CD14-positive monocyte (primary cell): ENCODE measurements around the gene RTN4RL1. TPM values are rescaled to one million over a fixed set of nuclear protein-coding genes. Genes with fewer than 3 reads are reported as not detected.
A peak's percentile ranks its signal among the peaks of the same experiment; 100 is the strongest.

ENCODE experiments used
- DNase-seq, 3 donors: peaks; one replicate each; pipeline ENCODE4 v3.0.0-alpha.2; 2011 to 2022
- H2AFZ ChIP-seq: 2 replicates; pipeline ENCODE4 v1.6.0; 2012; ENCODE audit warnings: mild to moderate bottlenecking, low read depth, low read length, inconsistent platforms; ENCODE audit not compliant: insufficient read depth, poor library complexity, severe bottlenecking
- H3K27ac ChIP-seq, 2 donors: 1 replicate in 1 of 2; 2 replicates in 1 of 2; pipeline ENCODE4 v1.5.1; 2012 to 2013; ENCODE audit warnings: low read length in 2 of 2, control low read depth in 1 of 2, inconsistent platforms in 1 of 2, low read depth in 1 of 2, mild to moderate bottlenecking in 1 of 2
- H3K27me3 ChIP-seq, 2 donors: one replicate each; pipeline versions ENCODE4 v1.6.0 to v1.6.1; 2011 to 2013; ENCODE audit warnings: low read length in 2 of 2; ENCODE audit not compliant: control insufficient read depth in 2 of 2, insufficient read depth in 2 of 2
- H3K36me3 ChIP-seq, 2 donors: replicated peaks in 1 of 2; 1 replicate in 1 of 2; 2 replicates in 1 of 2; pipeline versions ENCODE4 v1.5.1 to v1.6.1; 2012 to 2013; ENCODE audit warnings: low read length in 2 of 2, control low read depth in 1 of 2, inconsistent platforms in 1 of 2, mild to moderate bottlenecking in 1 of 2; ENCODE audit not compliant: insufficient read depth in 2 of 2, control insufficient read depth in 1 of 2
- H3K4me1 ChIP-seq, 2 donors: 1 replicate in 1 of 2; 2 replicates in 1 of 2; pipeline versions ENCODE4 v1.5.1 to v1.6.1; 2012 to 2013; ENCODE audit warnings: low read length in 2 of 2, control low read depth in 1 of 2, inconsistent platforms in 1 of 2, mild to moderate bottlenecking in 1 of 2, moderate library complexity in 1 of 2; ENCODE audit not compliant: insufficient read depth in 2 of 2, control insufficient read depth in 1 of 2
- H3K4me2 ChIP-seq: replicated peaks from 2 replicates; pipeline ENCODE3; 2012; ENCODE audit warnings: low read length, moderate library complexity, mild to moderate bottlenecking; ENCODE audit not compliant: poor library complexity, severe bottlenecking; ENCODE audit errors: extremely low read depth
- H3K4me3 ChIP-seq, 3 experiments: fragments of 200-600 bp in 1 of 3; sonication (generic) in 1 of 3; replicated peaks in 1 of 3; 1 replicate in 2 of 3; 2 replicates in 1 of 3; pipeline ENCODE4 v1.5.1; 2011 to 2013; ENCODE audit warnings: low read length in 3 of 3, mild to moderate bottlenecking in 3 of 3, control low read depth in 2 of 3, low read depth in 2 of 3, inconsistent platforms in 1 of 3, moderate library complexity in 1 of 3
- H3K79me2 ChIP-seq: 2 replicates; pipeline ENCODE4 v1.6.0; 2012; ENCODE audit warnings: mild to moderate bottlenecking, control low read depth, inconsistent platforms, low read length, moderate library complexity; ENCODE audit not compliant: insufficient read depth
- H3K9ac ChIP-seq: 2 replicates; pipeline ENCODE4 v1.6.0; 2017; ENCODE audit warnings: low read length, mild to moderate bottlenecking; ENCODE audit not compliant: insufficient read depth, poor library complexity, severe bottlenecking
- H3K9me3 ChIP-seq, 2 donors: replicated peaks in 1 of 2; 1 replicate in 1 of 2; 2 replicates in 1 of 2; pipeline versions ENCODE4 v1.5.1 to v1.6.1; 2012 to 2013; ENCODE audit warnings: low read length in 2 of 2, control low read depth in 1 of 2; ENCODE audit not compliant: control insufficient read depth in 1 of 2, insufficient read depth in 1 of 2
- H4K20me1 ChIP-seq: 2 replicates; pipeline ENCODE4 v1.6.0; 2012; ENCODE audit warnings: mild to moderate bottlenecking, low read length, control low read depth, moderate library complexity; ENCODE audit not compliant: insufficient read depth
- H3K27ac Mint-ChIP-seq, 7 donors: one replicate each; pipeline ENCODE4 v1.8.0; 2020; ENCODE audit warnings: mild to moderate bottlenecking in 7 of 7, mixed read lengths in 7 of 7, moderate library complexity in 6 of 7, inconsistent platforms in 2 of 7
- H3K27me3 Mint-ChIP-seq, 3 donors: one replicate each; pipeline ENCODE4 v1.8.0; 2021 to 2022; ENCODE audit warnings: low read depth in 3 of 3, mild to moderate bottlenecking in 3 of 3, mixed read lengths in 3 of 3, moderate library complexity in 3 of 3, inconsistent platforms in 1 of 3
- H3K36me3 Mint-ChIP-seq, 2 donors: one replicate each; pipeline ENCODE4 v1.8.0; 2020; ENCODE audit warnings: mixed read lengths in 2 of 2, inconsistent platforms in 1 of 2, mild to moderate bottlenecking in 1 of 2
- H3K4me1 Mint-ChIP-seq: one replicate; pipeline ENCODE4 v1.8.0; 2020; ENCODE audit warnings: mild to moderate bottlenecking, mixed read lengths
- H3K4me3 Mint-ChIP-seq, 2 donors: one replicate each; pipeline ENCODE4 v1.8.0; 2020; ENCODE audit warnings: mild to moderate bottlenecking in 2 of 2, mixed read lengths in 2 of 2, moderate library complexity in 1 of 2
- H3K9me3 Mint-ChIP-seq, 7 donors: one replicate each; pipeline ENCODE4 v1.8.0; 2020 to 2022; ENCODE audit warnings: mixed read lengths in 7 of 7, mild to moderate bottlenecking in 6 of 7, moderate library complexity in 6 of 7, inconsistent platforms in 2 of 7
- CTCF ChIP-seq: fragments of 200-600 bp; IDR thresholded peaks from one replicate; pipeline ENCODE4 v1.8.0; 2022; ENCODE audit warnings: antibody characterized with exemption, mild to moderate bottlenecking
- WGBS: methylation state at CpG from one replicate; pipeline ENCODE4 v1.1.5; 2013; ENCODE audit warnings: missing lambda C conversion rate; ENCODE audit not compliant: insufficient coverage; 5-methylcytosine and 5-hydroxymethylcytosine counted together
- intact Hi-C, 2 donors: fragments of 100-400 bp; cut with micrococcal nuclease; formaldehyde crosslinking; loops; one replicate each; pipeline versions ENCODE4 v1.15.0 to v1.15.1; 2023
- polyA plus RNA-seq, 3 donors: library from polyadenylated mRNA; depleted of rRNA in 1 of 3; unstranded in 2 of 3; stranded (reverse) in 1 of 3; fragments of 300-500 nt in 2 of 3; fragments of >200 nt in 1 of 3; fragmentation: Illumina TruSeq in 2 of 3; gene quantifications; 1 replicate in 2 of 3; 2 replicates in 1 of 3; pipeline ENCODE4 v1.2.3, GENCODE V29; 2012 to 2021

Gene RTN4RL1
- polyA plus RNA-seq, 3 donors, result 0.07 to 0.29 (median 0.11) TPM

- no peak overlapping the region for H3K4me3 Mint-ChIP-seq
- no peak overlapping the region for H3K27ac Mint-ChIP-seq
- peaks cover 0 to 6% (median 3%) of the 10 kb centered on the region in 7 donors for H3K9me3 Mint-ChIP-seq
- Histone ChIP-seq H3K27me3 (no peaks in the 10 kb centered on the region), H2AFZ (no peak overlapping the region), H3K4me2 (no peak overlapping the region), H3K27ac (no peak overlapping the region), H3K4me3 (no peak overlapping the region), H3K9ac (no peak overlapping the region), H3K9me3 (peaks cover 0 to 6% of the 10 kb centered on the region in 2 donors), H3K4me1 (peaks cover 0 to 3% of the 10 kb centered on the region in 2 donors), H3K36me3 (no peaks in the 10 kb centered on the region), H3K79me2 (no peaks in the 10 kb centered on the region), H4K20me1 (no peaks in the 10 kb centered on the region)
- H3K4me1 Mint-ChIP-seq, result peaks cover 17% of the 10 kb centered on the region
- H3K36me3 Mint-ChIP-seq, result no peaks in the 10 kb centered on the region
- WGBS, result no CpG with 5 or more reads among the region's 10 CpGs
- intact Hi-C loops, result no loop called here
- peaks cover 0 to 13% (median 11%) of the 10 kb centered on the region in 3 donors for H3K27me3 Mint-ChIP-seq
- DNase-seq, result no peak
- no peak for TF ChIP-seq CTCF
Measured at GRCh38 chr17:2009737-2010136, 15.4 kb downstream of the RTN4RL1 start.

- no peaks in the 10 kb centered on the region for H3K27me3 ChIP-seq
- H3K4me3 ChIP-seq, result no peak overlapping the region
- no peak overlapping the region for H3K27ac ChIP-seq
- Mint-ChIP-seq H3K9me3 (peaks cover 0 to 6% (median 0%) of the 10 kb centered on the region in 7 donors), H3K27me3 (peaks cover 0 to 12% (median 8%) of the 10 kb centered on the region in 3 donors), H3K27ac (peak overlapping the region in 1 of 7 donors; percentile 44), H3K4me3 (no peak overlapping the region), H3K4me1 (peaks cover 17% of the 10 kb centered on the region), H3K36me3 (no peaks in the 10 kb centered on the region)
- peaks cover 0 to 3% of the 10 kb centered on the region in 2 donors for H3K4me1 ChIP-seq
- no peaks in the 10 kb centered on the region for H3K79me2 ChIP-seq
- H3K4me2 ChIP-seq, result no peak overlapping the region
- intact Hi-C loops, result no loop called here
- no peaks in the 10 kb centered on the region for H4K20me1 ChIP-seq
- no peak for DNase-seq
- WGBS, result 48% methylated on average over 15 of the region's 15 CpGs
- H3K9me3 ChIP-seq, result no peaks in the 10 kb centered on the region
- H3K36me3 ChIP-seq, result no peaks in the 10 kb centered on the region
- H3K9ac ChIP-seq, result no peak overlapping the region
- TF ChIP-seq CTCF, result no peak
- H2AFZ ChIP-seq, result no peak overlapping the region
Measured at GRCh38 chr17:2008332-2009126, 16.6 kb downstream of the RTN4RL1 start.
